Mesendoderm (in vitro differentiated cells): Measurements from ENCODE around the gene NCAPG2.
"Not testable (repeated sequence)": the region's sequence is repeated elsewhere in the genome, so short reads cannot be mapped to it uniquely, and the experiment has no call there.

Source experiments
- DNase-seq: peaks from one replicate; pipeline ENCODE4 v3.0.0; 2013
- H2AK5ac ChIP-seq: 2 replicates; pipeline ENCODE4 v1.6.1; 2013; ENCODE audit warnings: low read length, inconsistent platforms
- H2BK120ac ChIP-seq: 2 replicates; pipeline ENCODE4 v1.6.1; 2013; ENCODE audit warnings: low read depth, mild to moderate bottlenecking, low read length, moderate library complexity, mixed read lengths
- H2BK15ac ChIP-seq: replicated peaks from 2 replicates; pipeline ENCODE4 v1.6.1; 2013; ENCODE audit warnings: low read depth, mild to moderate bottlenecking, moderate library complexity
- H2BK5ac ChIP-seq: 2 replicates; pipeline ENCODE4 v1.6.1; 2013; ENCODE audit warnings: low read length, inconsistent platforms
- H3K18ac ChIP-seq: 2 replicates; pipeline ENCODE4 v1.6.1; 2013; ENCODE audit warnings: mild to moderate bottlenecking, low read length, mixed read lengths
- H3K23ac ChIP-seq: one replicate; pipeline ENCODE4 v1.6.1; 2013; ENCODE audit warnings: low read length
- H3K27ac ChIP-seq: 2 replicates; pipeline ENCODE4 v1.5.1; 2013; ENCODE audit warnings: low read depth, mild to moderate bottlenecking, inconsistent platforms, low read length, moderate library complexity
- H3K27me3 ChIP-seq: 2 replicates; pipeline ENCODE4 v1.6.1; 2013; ENCODE audit warnings: low read length, control low read depth, mild to moderate bottlenecking, inconsistent platforms; ENCODE audit not compliant: insufficient read depth, poor library complexity
- H3K36me3 ChIP-seq: 2 replicates; pipeline ENCODE4 v1.6.1; 2013; ENCODE audit warnings: low read length, inconsistent platforms; ENCODE audit not compliant: control insufficient read depth, insufficient read depth
- H3K4ac ChIP-seq: one replicate; pipeline ENCODE4 v1.6.1; 2013; ENCODE audit warnings: low read depth, mild to moderate bottlenecking, low read length, moderate library complexity
- H3K4me1 ChIP-seq: 2 replicates; pipeline ENCODE4 v1.6.1; 2013; ENCODE audit warnings: low read depth, low read length, inconsistent platforms; ENCODE audit not compliant: control insufficient read depth
- H3K4me2 ChIP-seq: 2 replicates; pipeline ENCODE4 v1.6.1; 2013; ENCODE audit warnings: low read length
- H3K4me3 ChIP-seq: 2 replicates; pipeline ENCODE4 v1.5.1; 2013; ENCODE audit warnings: mild to moderate bottlenecking, low read length
- H3K56ac ChIP-seq: one replicate; pipeline ENCODE4 v1.6.1; 2013; ENCODE audit warnings: low read length
- H3K79me1 ChIP-seq: 2 replicates; pipeline ENCODE4 v1.6.1; 2013; ENCODE audit warnings: low read length, inconsistent platforms
- H3K79me2 ChIP-seq: 2 replicates; pipeline ENCODE4 v1.6.1; 2013; ENCODE audit warnings: mild to moderate bottlenecking, low read length; ENCODE audit not compliant: control insufficient read depth, insufficient read depth
- H3K9ac ChIP-seq: 2 replicates; pipeline ENCODE4 v1.6.1; 2013; ENCODE audit warnings: low read length, inconsistent platforms
- H4K5ac ChIP-seq: one replicate; pipeline ENCODE4 v1.6.1; 2013; ENCODE audit warnings: low read length
- H4K8ac ChIP-seq: one replicate; pipeline ENCODE4 v1.6.1; 2013; ENCODE audit warnings: low read depth, mild to moderate bottlenecking, control low read depth, low read length, moderate library complexity
- whole genome bisulfite sequencing: extraction: QIAGEN DNeasy Blood & Tissue Kit; methylation state at CpG from one replicate; pipeline ENCODE4 v1.1.7; 2013; ENCODE audit warnings: low lambda C conversion rate, missing lambda C conversion rate; ENCODE audit not compliant: insufficient coverage; ENCODE audit errors: extremely low coverage; 5-methylcytosine and 5-hydroxymethylcytosine counted together

Gene NCAPG2

DNA sequence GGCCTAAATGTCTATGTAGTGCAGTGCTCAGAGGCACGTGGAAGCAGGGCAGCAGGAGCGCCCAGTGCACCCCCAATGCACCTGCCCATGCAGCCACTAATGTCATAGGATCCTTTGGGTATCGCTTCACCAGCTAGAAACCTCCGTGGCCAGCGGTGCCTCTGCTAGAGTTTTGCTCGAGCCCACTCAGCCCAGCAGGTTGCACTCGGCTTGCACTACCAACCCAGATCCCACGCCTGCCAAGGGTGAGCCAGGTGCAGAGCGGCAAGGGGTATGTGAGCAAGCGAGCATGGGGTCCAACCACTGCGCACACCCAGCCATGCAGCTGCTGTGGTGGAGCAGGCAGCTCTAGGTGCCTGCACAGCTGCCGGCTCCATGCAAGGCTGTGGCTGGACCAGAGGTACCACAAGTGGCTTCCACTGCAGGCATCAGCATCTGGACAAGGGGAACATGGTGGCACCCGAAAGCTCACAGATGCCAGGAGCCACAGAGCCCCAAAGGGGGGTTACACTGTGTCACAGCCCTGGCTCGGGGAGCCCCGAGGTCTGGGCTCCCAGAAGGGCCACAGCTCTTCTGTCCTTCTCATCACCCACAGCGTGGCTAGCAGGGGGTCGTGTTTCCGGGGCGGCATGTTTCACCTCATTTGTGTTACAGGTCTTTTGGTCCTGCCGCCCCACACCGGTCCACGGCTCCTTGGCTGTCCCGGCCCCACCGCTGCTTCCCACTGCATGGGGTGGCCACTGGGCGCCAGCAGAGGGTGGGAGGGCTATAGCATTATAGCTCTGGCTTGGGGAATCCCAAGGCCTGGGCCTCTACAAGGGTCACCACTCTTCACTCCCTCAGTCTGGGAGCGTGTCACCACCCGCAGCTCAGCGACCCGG lies 2.3 kb upstream of the NCAPG2 start:
- H4K5ac ChIP-seq = no peak overlapping the region
- no peak overlapping the region for H3K4me3 ChIP-seq
- H3K9ac ChIP-seq = no peak overlapping the region
- H3K27ac ChIP-seq = no peak overlapping the region
- DNase-seq = no peak
- H2BK5ac ChIP-seq = no peak overlapping the region
- H3K27me3 ChIP-seq = no peaks in the 10 kb centered on the region
- H3K79me1 ChIP-seq = peaks cover 6% of the 10 kb centered on the region
- no peak overlapping the region for H3K4ac ChIP-seq
- no peak overlapping the region for H3K56ac ChIP-seq
- no peak overlapping the region for H2BK15ac ChIP-seq
- H2BK120ac ChIP-seq = no peak overlapping the region
- no CpG with 5 or more reads among the region's 29 CpGs for WGBS
- no peaks in the 10 kb centered on the region for H3K36me3 ChIP-seq
- H3K18ac ChIP-seq = no peak overlapping the region
- no peak overlapping the region for H4K8ac ChIP-seq
- H3K79me2 ChIP-seq = peaks cover 22% of the 10 kb centered on the region
- peaks cover 7% of the 10 kb centered on the region for H3K4me1 ChIP-seq
- H3K23ac ChIP-seq = no peak overlapping the region
- no peak overlapping the region for H2AK5ac ChIP-seq
- H3K4me2 ChIP-seq = no peak overlapping the region

DNA sequence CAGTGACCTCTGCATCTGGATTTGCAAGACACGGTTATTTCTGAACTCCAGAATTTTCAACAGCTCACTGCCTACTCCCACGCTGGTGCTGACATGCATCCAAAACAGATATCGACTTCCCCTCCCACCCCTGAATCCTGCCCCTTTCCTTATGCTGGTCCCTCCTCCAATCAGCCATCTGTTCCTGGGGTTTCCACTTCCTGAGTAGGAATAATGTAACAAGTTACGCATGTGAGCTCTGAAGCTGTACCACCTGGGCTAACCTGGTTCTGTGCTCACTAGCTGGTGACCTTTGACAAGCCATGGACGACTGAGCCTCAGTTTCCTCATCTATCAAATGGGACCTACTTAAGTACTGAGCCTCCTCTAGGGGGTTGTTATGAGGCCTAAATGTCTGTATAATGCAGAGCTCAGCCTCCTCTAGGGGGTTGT lies 1.7 kb upstream of the NCAPG2 start:
- Histone ChIP-seq H3K4me1 (peaks cover 7% of the 10 kb centered on the region), H2BK15ac (no peak overlapping the region), H3K27ac (no peak overlapping the region), H2BK5ac (no peak overlapping the region), H4K5ac (no peak overlapping the region), H3K79me1 (peaks cover 6% of the 10 kb centered on the region), H3K27me3 (no peaks in the 10 kb centered on the region), H3K9ac (no peak overlapping the region), H2AK5ac (no peak overlapping the region), H3K36me3 (no peaks in the 10 kb centered on the region), H3K4ac (no peak overlapping the region), H3K4me3 (no peak overlapping the region), H4K8ac (no peak overlapping the region), H3K4me2 (no peak overlapping the region), H2BK120ac (no peak overlapping the region), H3K79me2 (peaks cover 24% of the 10 kb centered on the region), H3K23ac (no peak overlapping the region), H3K18ac (no peak overlapping the region), H3K56ac (no peak overlapping the region)
- DNase-seq = no peak
- no CpG with 5 or more reads among the region's 5 CpGs for WGBS

DNA sequence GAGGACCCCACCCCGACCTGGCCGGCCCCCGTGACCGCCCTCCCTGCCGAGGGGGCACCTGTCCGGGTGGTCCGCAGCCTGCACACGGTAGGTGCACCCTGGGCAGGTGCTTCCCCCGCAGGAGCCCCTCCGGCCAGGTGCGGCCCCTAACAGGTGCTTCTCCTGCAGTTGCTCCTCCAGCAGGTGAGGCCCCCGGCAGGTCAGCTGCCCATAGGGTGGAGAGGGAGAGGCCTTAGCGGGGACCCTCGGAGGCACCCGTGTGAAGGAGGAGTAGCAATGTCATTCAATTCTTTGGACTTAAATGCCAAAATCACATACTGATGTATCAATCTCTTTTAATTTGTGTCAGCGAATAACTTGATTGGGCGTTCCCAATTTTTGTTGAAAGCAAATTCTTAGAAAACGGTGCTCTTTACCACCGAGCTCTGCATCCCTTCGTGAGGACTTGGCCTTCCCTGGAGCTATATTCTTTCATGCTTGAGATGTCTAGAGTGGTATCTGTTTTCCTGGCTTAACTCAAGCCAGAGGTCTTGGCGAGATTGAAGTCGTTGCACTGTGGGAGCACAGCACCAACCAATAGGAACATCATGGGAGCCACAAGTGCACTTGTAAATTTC lies 738 bp upstream of the NCAPG2 start:
- peaks cover 7% of the 10 kb centered on the region for H3K4me1 ChIP-seq
- no peak overlapping the region for H2BK5ac ChIP-seq
- H3K56ac ChIP-seq = peak overlapping the region; percentile 91
- H2BK15ac ChIP-seq = no peak overlapping the region
- peak; percentile 12 for DNase-seq
- peak overlapping the region; percentile 83 for H3K9ac ChIP-seq
- WGBS = no CpG with 5 or more reads among the region's 22 CpGs
- peaks cover 8% of the 10 kb centered on the region for H3K79me1 ChIP-seq
- H3K23ac ChIP-seq = no peak overlapping the region
- H3K4me2 ChIP-seq = peak overlapping the region; percentile 20
- no peak overlapping the region for H3K18ac ChIP-seq
- peak overlapping the region; percentile 63 for H3K4me3 ChIP-seq
- H3K27ac ChIP-seq = no peak overlapping the region
- H3K4ac ChIP-seq = no peak overlapping the region
- no peak overlapping the region for H2AK5ac ChIP-seq
- no peaks in the 10 kb centered on the region for H3K27me3 ChIP-seq
- H2BK120ac ChIP-seq = no peak overlapping the region
- H4K5ac ChIP-seq = no peak overlapping the region
- H3K79me2 ChIP-seq = peaks cover 31% of the 10 kb centered on the region
- H4K8ac ChIP-seq = no peak overlapping the region
- no peaks in the 10 kb centered on the region for H3K36me3 ChIP-seq

DNA sequence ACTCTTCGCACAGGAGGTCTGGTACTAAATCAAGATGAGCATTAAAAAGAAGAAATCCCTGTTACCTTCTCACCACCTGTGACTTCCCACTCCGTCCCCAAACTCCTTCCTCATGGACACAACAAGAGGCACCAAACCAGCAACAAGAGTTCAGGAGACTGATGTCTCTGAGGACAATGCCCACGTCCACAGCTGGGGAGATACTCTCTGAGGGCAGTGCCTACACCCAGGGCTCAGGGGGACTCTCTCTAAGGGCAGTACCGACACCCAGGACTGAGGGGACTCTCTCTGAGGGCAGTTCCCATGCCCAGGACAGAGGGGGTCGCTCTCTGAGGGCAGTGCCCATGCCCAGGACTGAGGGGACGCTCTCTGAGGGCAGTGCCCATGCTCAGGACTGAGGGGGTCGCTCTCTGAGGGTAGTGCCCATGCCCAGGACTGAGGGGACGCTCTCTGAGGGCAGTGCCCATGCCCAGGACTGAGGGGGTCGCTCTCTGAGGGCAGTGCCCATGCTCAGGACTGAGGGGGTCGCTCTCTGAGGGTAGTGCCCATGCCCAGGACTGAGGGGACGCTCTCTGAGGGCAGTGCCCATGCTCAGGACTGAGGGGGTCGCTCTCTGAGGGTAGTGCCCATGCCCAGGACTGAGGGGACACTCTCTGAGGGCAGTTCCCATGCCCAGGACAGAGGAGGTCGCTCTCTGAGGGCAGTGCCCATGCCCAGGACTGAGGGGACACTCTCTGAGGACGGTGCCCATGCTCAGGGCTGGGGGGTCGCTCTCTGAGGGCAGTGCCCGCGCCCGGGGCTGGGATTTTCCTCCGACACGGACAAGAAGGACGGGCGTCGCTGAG lies 703 bp downstream of the NCAPG2 start:
- Histone ChIP-seq H3K56ac (peak overlapping the region; percentile 98), H3K18ac (peak overlapping the region; percentile 63), H2AK5ac (peak overlapping the region; percentile 46), H3K4me3 (peak overlapping the region; percentile 87), H3K4me2 (peak overlapping the region; percentile 79), H3K4ac (peak overlapping the region; percentile 90), H3K79me1 (peaks cover 17% of the 10 kb centered on the region), H3K23ac (peak overlapping the region; percentile 87), H3K79me2 (peaks cover 41% of the 10 kb centered on the region), H3K9ac (peak overlapping the region; percentile 97)
- no CpG with 5 or more reads among the region's 23 CpGs for WGBS
- not testable (repeated sequence) for H2BK5ac ChIP-seq, H3K27ac ChIP-seq, DNase-seq, H4K8ac ChIP-seq, H2BK15ac ChIP-seq, H3K36me3 ChIP-seq, H2BK120ac ChIP-seq, H4K5ac ChIP-seq, H3K27me3 ChIP-seq, H3K4me1 ChIP-seq

DNA sequence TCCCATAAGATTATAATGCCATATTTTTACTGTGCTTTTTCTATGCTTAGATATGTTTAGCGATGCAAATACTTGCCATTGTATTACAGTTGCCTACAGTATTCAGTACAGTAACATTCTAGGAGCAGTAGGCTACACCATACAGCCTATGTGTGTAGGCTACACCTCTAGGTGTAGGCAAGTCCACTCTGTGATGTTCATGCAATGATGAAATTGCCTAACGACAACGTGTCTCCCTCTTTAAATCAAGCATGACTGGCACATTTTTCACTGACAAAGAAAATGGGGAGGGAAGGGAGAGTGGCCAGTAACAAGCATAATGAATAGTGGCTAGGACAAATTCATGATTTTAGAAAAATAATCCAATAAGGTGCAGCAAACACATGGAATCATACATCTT lies 1.7 kb downstream of the NCAPG2 start:
- H4K8ac ChIP-seq = no peak overlapping the region
- peaks cover 47% of the 10 kb centered on the region for H3K79me2 ChIP-seq
- no peak overlapping the region for H3K56ac ChIP-seq
- H3K27ac ChIP-seq = no peak overlapping the region
- DNase-seq = no peak
- no peak overlapping the region for H2BK5ac ChIP-seq
- H3K27me3 ChIP-seq = no peaks in the 10 kb centered on the region
- no peak overlapping the region for H3K4ac ChIP-seq
- peak overlapping the region; percentile 0 for H3K9ac ChIP-seq
- peaks cover 7% of the 10 kb centered on the region for H3K4me1 ChIP-seq
- H3K23ac ChIP-seq = no peak overlapping the region
- no peak overlapping the region for H2AK5ac ChIP-seq
- no peak overlapping the region for H2BK120ac ChIP-seq
- peaks cover 8% of the 10 kb centered on the region for H3K36me3 ChIP-seq
- H4K5ac ChIP-seq = no peak overlapping the region
- H3K4me2 ChIP-seq = peak overlapping the region; percentile 0
- H2BK15ac ChIP-seq = no peak overlapping the region
- WGBS = no CpG with 5 or more reads among the region's 3 CpGs
- peaks cover 20% of the 10 kb centered on the region for H3K79me1 ChIP-seq
- H3K18ac ChIP-seq = no peak overlapping the region
- H3K4me3 ChIP-seq = no peak overlapping the region
